Osteoblast (primary cell): ENCODE results near the gene UBTD2. TPM values are rescaled to one million over a fixed set of nuclear protein-coding genes. Genes with fewer than 3 reads are reported as not detected.

ENCODE experiments used
- DNase-seq: peaks from one replicate; pipeline ENCODE4 v3.0.0; 2011; ENCODE audit warnings: low spot score, mixed read lengths; ENCODE audit not compliant: insufficient read length; ENCODE audit errors: missing footprints
- H2AFZ ChIP-seq: 2 replicates; pipeline ENCODE4 v1.6.0; 2011; ENCODE audit warnings: mild to moderate bottlenecking, low read length
- H3K27ac ChIP-seq: 2 replicates; pipeline ENCODE4 v1.5.1; 2011; ENCODE audit warnings: mild to moderate bottlenecking, low read depth, low read length, moderate library complexity
- H3K27me3 ChIP-seq: 2 replicates; pipeline ENCODE4 v1.6.0; 2012; ENCODE audit warnings: mild to moderate bottlenecking, control low read depth, inconsistent platforms, low read length, moderate library complexity; ENCODE audit not compliant: insufficient read depth
- H3K36me3 ChIP-seq: 2 replicates; pipeline ENCODE4 v1.5.1; 2011; ENCODE audit warnings: mild to moderate bottlenecking, low read length, control low read depth, moderate library complexity; ENCODE audit not compliant: insufficient read depth
- H3K4me1 ChIP-seq: 2 replicates; pipeline ENCODE4 v1.5.1; 2011; ENCODE audit warnings: mild to moderate bottlenecking, low read length, control low read depth, moderate library complexity; ENCODE audit not compliant: insufficient read depth
- H3K4me2 ChIP-seq: 2 replicates; pipeline ENCODE4 v1.6.0; 2011; ENCODE audit warnings: mild to moderate bottlenecking, low read length; ENCODE audit not compliant: insufficient read depth
- H3K4me3 ChIP-seq: fragments of 200-600 bp; sonication (generic); 3 replicates; pipeline ENCODE4 v1.5.1; 2012; ENCODE audit warnings: mild to moderate bottlenecking, low read length, inconsistent platforms; ENCODE audit not compliant: insufficient read depth
- H3K79me2 ChIP-seq: 2 replicates; pipeline ENCODE4 v1.6.0; 2012; ENCODE audit warnings: mild to moderate bottlenecking, low read length, control low read depth, inconsistent platforms; ENCODE audit not compliant: insufficient read depth
- H3K9me3 ChIP-seq: 2 replicates; pipeline ENCODE4 v1.5.1; 2011; ENCODE audit warnings: low read depth, low read length, control low read depth
- H4K20me1 ChIP-seq: 2 replicates; pipeline ENCODE4 v1.6.0; 2012; ENCODE audit warnings: mild to moderate bottlenecking, low read length, control low read depth; ENCODE audit not compliant: insufficient read depth
- total RNA-seq: library from RNA; depleted of rRNA; stranded (reverse); fragments of >200 nt; gene quantifications from 2 replicates; pipeline ENCODE4 v1.2.3, GENCODE V29; 2012
- TF ChIP-seq, protein P1 (sequence below): IDR thresholded peaks from 2 replicates; pipeline ENCODE4 v1.5.1; 2011; ENCODE audit warnings: mild to moderate bottlenecking, low read depth, low read length, moderate library complexity; ENCODE audit errors: extremely low read depth

UBTD2 gene
- total RNA-seq, 1 donor, result 37.6 TPM

- peak; percentile 99 for DNase-seq
- H3K79me2 ChIP-seq, result peaks cover 42% of the 10 kb centered on the region
- H3K4me3 ChIP-seq, result peak overlapping the region; percentile 95
- peak overlapping the region; percentile 3 for H3K27ac ChIP-seq
- peak overlapping the region; percentile 89 for H2AFZ ChIP-seq
- peaks cover 18% of the 10 kb centered on the region for H3K4me1 ChIP-seq
- no peaks in the 10 kb centered on the region for H3K36me3 ChIP-seq
- no peaks in the 10 kb centered on the region for H3K9me3 ChIP-seq
- no peaks in the 10 kb centered on the region for H3K27me3 ChIP-seq
- H3K4me2 ChIP-seq, result peak overlapping the region; percentile 88
- TF ChIP-seq, protein P1, sequence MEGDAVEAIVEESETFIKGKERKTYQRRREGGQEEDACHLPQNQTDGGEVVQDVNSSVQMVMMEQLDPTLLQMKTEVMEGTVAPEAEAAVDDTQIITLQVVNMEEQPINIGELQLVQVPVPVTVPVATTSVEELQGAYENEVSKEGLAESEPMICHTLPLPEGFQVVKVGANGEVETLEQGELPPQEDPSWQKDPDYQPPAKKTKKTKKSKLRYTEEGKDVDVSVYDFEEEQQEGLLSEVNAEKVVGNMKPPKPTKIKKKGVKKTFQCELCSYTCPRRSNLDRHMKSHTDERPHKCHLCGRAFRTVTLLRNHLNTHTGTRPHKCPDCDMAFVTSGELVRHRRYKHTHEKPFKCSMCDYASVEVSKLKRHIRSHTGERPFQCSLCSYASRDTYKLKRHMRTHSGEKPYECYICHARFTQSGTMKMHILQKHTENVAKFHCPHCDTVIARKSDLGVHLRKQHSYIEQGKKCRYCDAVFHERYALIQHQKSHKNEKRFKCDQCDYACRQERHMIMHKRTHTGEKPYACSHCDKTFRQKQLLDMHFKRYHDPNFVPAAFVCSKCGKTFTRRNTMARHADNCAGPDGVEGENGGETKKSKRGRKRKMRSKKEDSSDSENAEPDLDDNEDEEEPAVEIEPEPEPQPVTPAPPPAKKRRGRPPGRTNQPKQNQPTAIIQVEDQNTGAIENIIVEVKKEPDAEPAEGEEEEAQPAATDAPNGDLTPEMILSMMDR, result no peak
- peaks cover 31% of the 10 kb centered on the region for H4K20me1 ChIP-seq
Observed at GRCh38 chr5:172283862-172284610, 472 bp upstream of the UBTD2 start.

DNA sequence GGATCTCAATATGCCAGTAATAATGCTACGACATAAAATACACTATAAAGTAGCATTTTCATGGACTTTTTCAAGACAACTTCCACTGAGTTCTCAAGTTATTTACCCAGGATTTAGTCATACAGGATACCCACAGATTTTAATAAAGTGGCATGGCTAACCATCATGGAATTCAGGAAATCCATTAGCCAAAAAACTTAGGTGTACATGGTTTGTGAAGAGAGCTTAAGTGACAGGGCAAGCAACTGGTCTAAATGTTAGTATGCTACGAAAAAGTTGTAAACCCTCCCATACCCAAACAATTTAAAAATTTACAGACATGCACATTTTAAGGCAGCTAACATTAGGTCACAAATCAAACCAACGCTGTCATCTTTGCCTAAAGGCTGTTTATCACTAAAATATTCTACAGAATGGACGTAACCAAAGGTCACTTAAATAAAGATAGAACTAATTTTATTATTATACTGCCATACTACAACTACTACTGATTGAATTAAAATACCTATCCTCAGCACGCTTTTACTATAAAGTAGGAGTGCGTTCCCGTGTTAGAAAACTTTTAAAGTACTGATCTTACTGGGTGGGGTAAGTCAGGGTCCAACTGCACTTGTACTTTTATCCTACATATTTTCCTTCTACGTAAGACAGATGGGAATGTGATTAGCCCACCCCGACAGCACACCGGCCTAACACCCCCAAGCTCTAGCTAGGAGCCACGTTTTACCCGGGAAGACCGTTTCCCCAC lies 1.1 kb downstream of the UBTD2 start:
- Histone ChIP-seq H3K4me1 (peaks cover 18% of the 10 kb centered on the region), H3K36me3 (no peaks in the 10 kb centered on the region), H3K27me3 (no peaks in the 10 kb centered on the region), H3K79me2 (peaks cover 58% of the 10 kb centered on the region), H3K27ac (peak overlapping the region; percentile 78), H3K4me3 (peak overlapping the region; percentile 95), H3K4me2 (peak overlapping the region; percentile 81), H3K9me3 (no peaks in the 10 kb centered on the region), H4K20me1 (peaks cover 32% of the 10 kb centered on the region), H2AFZ (peak overlapping the region; percentile 71)
- TF ChIP-seq, protein P1, result no peak
- peak; percentile 91 for DNase-seq

DNA sequence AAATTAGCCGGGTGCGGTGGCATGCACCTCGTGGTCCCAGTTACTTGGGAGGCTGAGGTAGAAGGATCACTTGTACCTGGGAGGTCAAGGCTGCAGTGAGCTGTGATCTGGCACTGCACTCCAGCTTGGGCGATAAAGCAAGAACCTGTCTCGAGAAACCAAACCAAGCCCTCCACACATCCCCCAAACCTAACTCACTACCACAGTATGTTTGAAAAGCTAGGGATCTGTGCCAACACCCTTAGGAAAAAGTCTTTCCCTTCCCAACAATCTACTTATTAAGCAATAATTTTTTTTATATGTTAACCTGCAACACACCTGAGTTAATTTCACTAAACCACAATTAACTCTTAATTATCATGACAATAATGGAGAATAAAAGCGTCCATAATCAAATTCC lies 2.2 kb downstream of the UBTD2 start:
- Histone ChIP-seq H3K27ac (peak overlapping the region; percentile 78), H4K20me1 (peaks cover 41% of the 10 kb centered on the region), H3K4me3 (peak overlapping the region; percentile 95), H3K4me2 (peak overlapping the region; percentile 81), H3K36me3 (no peaks in the 10 kb centered on the region), H3K9me3 (no peaks in the 10 kb centered on the region), H3K27me3 (no peaks in the 10 kb centered on the region), H3K79me2 (peaks cover 69% of the 10 kb centered on the region), H2AFZ (no peak overlapping the region), H3K4me1 (peaks cover 24% of the 10 kb centered on the region)
- no peak for DNase-seq
- TF ChIP-seq, protein P1, result no peak

DNA sequence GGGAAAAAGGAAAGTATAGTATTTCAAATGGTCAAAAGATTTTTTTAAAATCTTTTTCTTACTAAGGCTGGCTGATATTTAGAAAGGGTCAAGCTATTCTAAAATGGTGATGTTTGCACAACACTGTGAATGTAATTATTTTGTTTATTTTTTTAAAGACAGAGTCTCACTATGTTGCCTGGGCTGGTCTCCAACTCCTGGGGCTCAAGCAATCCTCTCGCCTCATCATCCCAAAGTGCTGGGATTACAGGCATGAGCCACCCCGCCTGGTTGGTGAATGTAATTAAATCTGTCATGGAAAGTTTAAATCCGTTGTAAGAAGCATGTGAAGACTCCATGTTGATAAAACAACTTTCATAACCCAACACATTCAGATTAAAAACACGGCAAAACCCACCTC lies 2.6 kb downstream of the UBTD2 start:
- Histone ChIP-seq H3K4me1 (peaks cover 27% of the 10 kb centered on the region), H3K9me3 (no peaks in the 10 kb centered on the region), H3K27me3 (no peaks in the 10 kb centered on the region), H3K79me2 (peaks cover 74% of the 10 kb centered on the region), H3K4me3 (peak overlapping the region; percentile 95), H3K36me3 (no peaks in the 10 kb centered on the region), H3K4me2 (peak overlapping the region; percentile 81), H4K20me1 (peaks cover 44% of the 10 kb centered on the region), H3K27ac (peak overlapping the region; percentile 78), H2AFZ (no peak overlapping the region)
- DNase-seq, result no peak
- TF ChIP-seq, protein P1, result no peak
